PC-3 (cell line): Measurements from ENCODE around the gene MAPKBP1. TPM values are rescaled to one million over a fixed set of nuclear protein-coding genes. Genes with fewer than 3 reads are reported as not detected.

Source experiments
- ATAC-seq: fragments of 200-7000 bp; cut with Tn5 transposase; 2 replicates; pipeline ENCODE4 v1.9.1; 2020; ENCODE audit warnings: mild to moderate bottlenecking, moderate library complexity
- BruUV-seq: library from RNA; stranded (reverse); fragments of 400-500 nt; replicated peaks from 2 replicates; lab custom pipeline; 2021; lab: Mats Ljungman, UMichigan
- CTCF ChIA-PET: fragments of 300-600 bp; sonication (Branson Sonifier 250); formaldehyde crosslinking; loops from one replicate; lab custom pipeline; 2022; ENCODE audit warnings: antibody characterized with exemption; lab: Charles Lee
- POLR2A ChIA-PET: fragments of 300-600 bp; sonication (Branson Sonifier 250); formaldehyde crosslinking; loops from one replicate; lab custom pipeline; 2022; ENCODE audit warnings: antibody characterized with exemption; ENCODE audit not compliant: unreplicated experiment; lab: Charles Lee
- DNase-seq: peaks from one replicate; pipeline ENCODE4 v3.0.0-alpha.2; 2015
- H2AFZ ChIP-seq: fragments of 300-600 bp; sonication (generic); 2 replicates; pipeline ENCODE4 v1.6.0; 2016; ENCODE audit warnings: antibody characterized with exemption, low read length
- H3F3A ChIP-seq: fragments of 300-600 bp; sonication (generic); one replicate; pipeline ENCODE4 v1.6.0; 2017; ENCODE audit warnings: antibody characterized with exemption, low read length, control low read depth, mild to moderate bottlenecking; ENCODE audit not compliant: unreplicated experiment
- H3K27ac ChIP-seq: fragments of 300-600 bp; sonication (generic); 2 replicates; pipeline ENCODE4 v1.5.1; 2016; ENCODE audit warnings: mild to moderate bottlenecking, low read length
- H3K27me3 ChIP-seq: fragments of 300-600 bp; sonication (generic); 2 replicates; pipeline ENCODE4 v1.6.1; 2016; ENCODE audit warnings: low read length, mixed read lengths
- H3K36me3 ChIP-seq: fragments of 300-600 bp; sonication (generic); 2 replicates; pipeline ENCODE4 v1.6.1; 2016; ENCODE audit warnings: low read depth, mixed run types, low read length, mixed read lengths
- H3K4me1 ChIP-seq: fragments of 300-600 bp; sonication (generic); 2 replicates; pipeline ENCODE4 v1.5.1; 2016; ENCODE audit warnings: low read length; ENCODE audit not compliant: insufficient read depth
- H3K4me2 ChIP-seq: fragments of 300-600 bp; sonication (generic); 2 replicates; pipeline ENCODE4 v1.6.0; 2016; ENCODE audit warnings: low read length
- H3K4me3 ChIP-seq: fragments of 300-600 bp; sonication (generic); 2 replicates; pipeline ENCODE4 v1.5.1; 2016; ENCODE audit warnings: mild to moderate bottlenecking, low read length, mixed read lengths
- H3K79me2 ChIP-seq: fragments of 300-600 bp; sonication (generic); 2 replicates; pipeline ENCODE4 v1.6.1; 2017; ENCODE audit warnings: low read length, mixed read lengths
- H3K9ac ChIP-seq: fragments of 300-600 bp; sonication (generic); 2 replicates; pipeline ENCODE4 v1.6.0; 2016; ENCODE audit warnings: mild to moderate bottlenecking, low read length
- H3K9me2 ChIP-seq: fragments of 300-600 bp; sonication (generic); replicated peaks from 2 replicates; pipeline ENCODE4 v1.6.1; 2016; ENCODE audit warnings: mixed run types, low read length, mixed read lengths
- H3K9me3 ChIP-seq: fragments of 300-600 bp; sonication (generic); 2 replicates; pipeline ENCODE4 v1.6.1; 2016; ENCODE audit warnings: low read length, mixed read lengths
- H4K20me1 ChIP-seq: fragments of 300-600 bp; sonication (generic); 2 replicates; pipeline ENCODE4 v1.6.1; 2016; ENCODE audit warnings: low read length, mixed read lengths
- CTCF ChIP-seq: fragments of 300-600 bp; sonication (generic); conservative IDR thresholded peaks from 2 replicates; pipeline ENCODE4 v1.5.1; 2017; ENCODE audit warnings: antibody characterized with exemption, low read depth, mild to moderate bottlenecking, low read length
- EZH2 ChIP-seq: fragments of 300-600 bp; sonication (generic); IDR thresholded peaks from one replicate; pipeline ENCODE4 v1.6.1; 2017; ENCODE audit warnings: antibody characterized with exemption, mild to moderate bottlenecking, low read length; ENCODE audit not compliant: unreplicated experiment
- EZH2phosphoT487 ChIP-seq: fragments of 300-600 bp; sonication (generic); IDR thresholded peaks from 2 replicates; pipeline ENCODE4 v1.6.1; 2018; ENCODE audit warnings: mild to moderate bottlenecking, antibody characterized with exemption, low read length, borderline replicate concordance
- intact Hi-C: fragments of 100-400 bp; cut with micrococcal nuclease; formaldehyde crosslinking; loops from 2 replicates; pipeline ENCODE4 v1.9.0; 2023
- total RNA-seq: library from RNA; depleted of rRNA; stranded (reverse); fragments of >200 nt; gene quantifications from 2 replicates; pipeline ENCODE4 v1.2.3, GENCODE V29; 2014

MAPKBP1 gene
- total RNA-seq, 1 experiment from 2014 or later: 29.1 TPM

- H4K20me1 ChIP-seq: no peaks in the 10 kb centered on the region
- TF ChIP-seq EZH2 (no peak), EZH2phosphoT487 (no peak), CTCF (no peak)
- H3K4me1 ChIP-seq: peaks cover 36% of the 10 kb centered on the region
- ChIA-PET POLR2A (interaction anchor here (0.7 kb wide), 1 partner anchor 15 kb away, joined by 6 read pairs; the partner anchor contains the start of gene MAPKBP1), CTCF (interaction anchor here (0.6 kb wide), 1 partner anchor 444 kb away, joined by 3 read pairs; no protein-coding TSS in a partner anchor)
- no peak overlapping the region for H3K27ac ChIP-seq
- H3K27me3 ChIP-seq: no peaks in the 10 kb centered on the region
- H3K79me2 ChIP-seq: peaks cover 80% of the 10 kb centered on the region
- no peaks in the 10 kb centered on the region for H3F3A ChIP-seq
- intact Hi-C loops: no loop called here
- H3K4me2 ChIP-seq: no peak overlapping the region
- H2AFZ ChIP-seq: no peak overlapping the region
- H3K36me3 ChIP-seq: 0 out of 2 replicates have a peak, but pooled peaks cover under 1% of the 10 kb centered on the region
- no peak for ATAC-seq
- no peak overlapping the region for H3K9ac ChIP-seq
- no peak overlapping the region for H3K4me3 ChIP-seq
- BruUV-seq: no TSS peak
- H3K9me3 ChIP-seq: no peaks in the 10 kb centered on the region
- DNase-seq: no peak
- H3K9me2 ChIP-seq: no peaks in the 10 kb centered on the region
Measured at GRCh38 chr15:41789236-41789635, 15.0 kb downstream of the MAPKBP1 start.

GRCh38 chr15:41789662-41790061 lies 15.4 kb downstream of the MAPKBP1 start:
- H3K4me3 ChIP-seq: no peak overlapping the region
- H3K27ac ChIP-seq: peak overlapping the region; percentile 84; the same call in 1 of the 2 replicates
- H3K27me3 ChIP-seq: no peaks in the 10 kb centered on the region
- no peaks in the 10 kb centered on the region for H4K20me1 ChIP-seq
- DNase-seq (no peak), ATAC-seq (no peak)
- no peaks in the 10 kb centered on the region for H3K9me2 ChIP-seq
- H3K4me1 ChIP-seq: peaks cover 36% of the 10 kb centered on the region
- H3K9me3 ChIP-seq: no peaks in the 10 kb centered on the region
- CTCF ChIA-PET: interaction anchor here (0.6 kb wide), 1 partner anchor 445 kb away, joined by 3 read pairs; no protein-coding TSS in a partner anchor
- H3K9ac ChIP-seq: no peak overlapping the region
- POLR2A ChIA-PET: no interaction called here
- no peaks in the 10 kb centered on the region for H3K36me3 ChIP-seq
- H3F3A ChIP-seq: no peaks in the 10 kb centered on the region
- no peak overlapping the region for H3K4me2 ChIP-seq
- H3K79me2 ChIP-seq: peaks cover 82% of the 10 kb centered on the region
- BruUV-seq: no TSS peak
- no peak overlapping the region for H2AFZ ChIP-seq
- TF ChIP-seq CTCF (no peak), EZH2 (no peak), EZH2phosphoT487 (no peak)
- intact Hi-C loops: loop anchor here (2.0 kb wide), 1 partner anchor 15 kb away; the partner anchor contains the start of gene MAPKBP1

- ChIA-PET CTCF (no interaction called here), POLR2A (no interaction called here)
- peak overlapping the region; percentile 75 for H3K4me2 ChIP-seq
- intact Hi-C loops: loop anchor here (2.0 kb wide), 1 partner anchor 15 kb away; the partner anchor contains the start of gene MAPKBP1
- H4K20me1 ChIP-seq: no peaks in the 10 kb centered on the region
- no peaks in the 10 kb centered on the region for H3K9me2 ChIP-seq
- TF ChIP-seq EZH2phosphoT487: no peak
- no peak for TF ChIP-seq CTCF
- TF ChIP-seq EZH2: no peak
- no peaks in the 10 kb centered on the region for H3K27me3 ChIP-seq
- H3K4me3 ChIP-seq: no peak overlapping the region
- H3K4me1 ChIP-seq: peaks cover 36% of the 10 kb centered on the region
- H2AFZ ChIP-seq: no peak overlapping the region
- no peaks in the 10 kb centered on the region for H3K36me3 ChIP-seq
- no TSS peak for BruUV-seq
- ATAC-seq (no peak), DNase-seq (no peak)
- peak overlapping the region; percentile 84 for H3K27ac ChIP-seq
- H3F3A ChIP-seq: no peaks in the 10 kb centered on the region
- peaks cover 78% of the 10 kb centered on the region for H3K79me2 ChIP-seq
- H3K9ac ChIP-seq: no peak overlapping the region
- H3K9me3 ChIP-seq: no peaks in the 10 kb centered on the region
Measured at GRCh38 chr15:41790169-41790568, 15.9 kb downstream of the MAPKBP1 start.
